Prostate gland (tissue), 2 donors: ENCODE measurements around the gene TMEM132E. TPM values are rescaled to one million over a fixed set of nuclear protein-coding genes. Genes with fewer than 3 reads are reported as not detected.

Experiments used
- DNase-seq: peaks from one replicate; pipeline ENCODE4 v3.0.0-alpha.2; 2019; ENCODE audit warnings: low spot score
- H3K27ac ChIP-seq, 2 donors: fragments of 200-600 bp; sonication (generic); 2 replicates each; pipeline ENCODE4 v1.5.1; 2017 to 2019
- H3K27me3 ChIP-seq: fragments of 200-600 bp; sonication (generic); replicated peaks from 2 replicates; pipeline ENCODE4 v1.5.1; 2019; ENCODE audit not compliant: insufficient read depth
- H3K36me3 ChIP-seq, 2 donors: fragments of 200-600 bp; sonication (generic); 1 replicate in 1 of 2; 2 replicates in 1 of 2; pipeline versions ENCODE4 v1.5.1 to v1.8.1; 2017 to 2019
- H3K4me1 ChIP-seq: fragments of 200-600 bp; sonication (generic); replicated peaks from 2 replicates; pipeline ENCODE4 v1.5.1; 2019
- H3K4me3 ChIP-seq, 2 donors: fragments of 200-600 bp; sonication (generic); 2 replicates each; pipeline ENCODE4 v1.5.1; 2017 to 2019
- H3K9me3 ChIP-seq: fragments of 200-600 bp; sonication (generic); 2 replicates; pipeline ENCODE4 v1.5.1; 2017
- CTCF ChIP-seq, 4 experiments: fragments of 200-600 bp in 2 of 4; fragments of 450-650 bp in 2 of 4; sonication (generic) in 2 of 4; IDR thresholded peaks; 1 replicate in 3 of 4; 2 replicates in 1 of 4; pipeline ENCODE4 v1.5.1; 2016 to 2019; ENCODE audit warnings: antibody characterized with exemption in 4 of 4, mild to moderate bottlenecking in 2 of 4, moderate library complexity in 2 of 4
- POLR2A ChIP-seq: fragments of 450-650 bp; IDR thresholded peaks from one replicate; pipeline ENCODE4 v1.6.1; 2016; ENCODE audit warnings: antibody characterized with exemption, mild to moderate bottlenecking
- POLR2AphosphoS5 ChIP-seq: sonication (generic); formaldehyde crosslinking; IDR thresholded peaks from one replicate; pipeline ENCODE4 v1.6.1; 2017; ENCODE audit warnings: antibody characterized with exemption
- WGBS: methylation state at CpG from one replicate; pipeline ENCODE4 v1.1.5; 2018; 5-methylcytosine and 5-hydroxymethylcytosine counted together
- intact Hi-C: fragments of 100-400 bp; cut with DNase I; formaldehyde crosslinking; loops from one replicate; pipeline ENCODE4 v1.14.2; 2022
- total RNA-seq, 2 donors: library from RNA; depleted of rRNA; stranded (reverse); fragments of >200 nt; gene quantifications; one replicate each; pipeline ENCODE4 v1.1.0, GENCODE V29; 2016

The TMEM132E gene
- total RNA-seq, 2 donors from 2014 or later: 1.0 TPM; not detected in 1

- intact Hi-C loops: no loop called here
- H3K4me1 ChIP-seq: no peaks in the 10 kb centered on the region
- no peaks in the 10 kb centered on the region for H3K9me3 ChIP-seq
- no peak overlapping the region for H3K27ac ChIP-seq
- peaks cover 4% of the 10 kb centered on the region for H3K27me3 ChIP-seq
- 60% methylated on average over 4 of the region's 4 CpGs for WGBS
- H3K36me3 ChIP-seq: no peaks in the 10 kb centered on the region
- DNase-seq: no peak
- no peak for TF ChIP-seq CTCF (IDR thresholded peaks at IDR 0.05)
- no peak for TF ChIP-seq POLR2A
- no peak for TF ChIP-seq POLR2AphosphoS5
- no peak overlapping the region for H3K4me3 ChIP-seq
These were observed 38.0 kb downstream of the TMEM132E start for GRCh38 chr17:34617398-34617797.

GRCh38 chr17:34619687-34620217, 40.4 kb downstream of the TMEM132E start:
- Histone ChIP-seq H3K27me3 (peaks cover 4% of the 10 kb centered on the region), H3K4me1 (no peaks in the 10 kb centered on the region), H3K36me3 (no peaks in the 10 kb centered on the region), H3K4me3 (no peak overlapping the region), H3K9me3 (no peaks in the 10 kb centered on the region), H3K27ac (no peak overlapping the region)
- intact Hi-C loops: no loop called here
- no peak for DNase-seq
- 53% methylated on average over 3 of the region's 3 CpGs for WGBS
- TF ChIP-seq POLR2AphosphoS5: no peak
- no peak for TF ChIP-seq POLR2A
- no peak for TF ChIP-seq CTCF (IDR thresholded peaks at IDR 0.05)

GRCh38 chr17:34620458-34620857, 41.1 kb downstream of the TMEM132E start:
- no peaks in the 10 kb centered on the region for H3K9me3 ChIP-seq
- peaks cover 4% of the 10 kb centered on the region for H3K27me3 ChIP-seq
- H3K27ac ChIP-seq: no peak overlapping the region
- no peaks in the 10 kb centered on the region for H3K36me3 ChIP-seq
- TF ChIP-seq POLR2AphosphoS5: no peak
- no peak for TF ChIP-seq POLR2A
- TF ChIP-seq CTCF (IDR thresholded peaks at IDR 0.05): no peak
- DNase-seq: no peak
- WGBS: 94% methylated on average over 5 of the region's 5 CpGs
- no peaks in the 10 kb centered on the region for H3K4me1 ChIP-seq
- intact Hi-C loops: no loop called here
- H3K4me3 ChIP-seq: no peak overlapping the region

GRCh38 chr17:34622862-34623623, 43.7 kb downstream of the TMEM132E start:
- intact Hi-C loops: no loop called here

More at GRCh38 chr17:34622862-34623623, 43.7 kb downstream of the TMEM132E start:
- no peak for TF ChIP-seq CTCF (IDR thresholded peaks at IDR 0.05)
- no peak for TF ChIP-seq POLR2A
- no peak for TF ChIP-seq POLR2AphosphoS5
- Histone ChIP-seq H3K4me1 (peaks cover 2% of the 10 kb centered on the region), H3K4me3 (no peak overlapping the region), H3K9me3 (no peaks in the 10 kb centered on the region), H3K27ac (no peak overlapping the region), H3K27me3 (peaks cover 7% of the 10 kb centered on the region), H3K36me3 (no peaks in the 10 kb centered on the region)
- no peak for DNase-seq
- WGBS: 84% methylated on average over 9 of the region's 10 CpGs
